HepG2 (cell line): ENCODE data around the gene IQCC. TPM values are rescaled to one million over a fixed set of nuclear protein-coding genes. Genes with fewer than 3 reads are reported as not detected.
A peak's percentile ranks its signal among the peaks of the same experiment; 100 is the strongest.

ENCODE experiments used
- ARNT ChIP-seq: fragments of 450-650 bp; IDR thresholded peaks from 2 replicates; pipeline ENCODE4 v1.6.1; 2017
- DZIP1 ChIP-seq: sonication (generic); formaldehyde crosslinking; IDR thresholded peaks from 2 replicates; pipeline ENCODE4 v1.5.0; 2020; ENCODE audit warnings: mild to moderate bottlenecking, missing genetic modification reagents
- E2F1 ChIP-seq: sonication (generic); formaldehyde crosslinking; IDR thresholded peaks from 2 replicates; pipeline ENCODE4 v1.5.0; 2020; ENCODE audit warnings: missing genetic modification reagents
- EP300 ChIP-seq, 3 experiments: sonication (generic) in 1 of 3; formaldehyde crosslinking in 1 of 3; IDR thresholded peaks; 2 replicates each; pipeline versions ENCODE4 v1.5.1 to v1.6.1; 2011 to 2020; ENCODE audit warnings: low read depth in 2 of 3, low read length in 2 of 3, borderline replicate concordance in 1 of 3, improper control_type of control experiment in 1 of 3, mild to moderate bottlenecking in 1 of 3, missing genetic modification reagents in 1 of 3, moderate library complexity in 1 of 3
- FIP1L1 ChIP-seq: fragments of 200-400 bp; formaldehyde crosslinking; IDR thresholded peaks from 2 replicates; pipeline ENCODE4 v1.6.1; 2018; ENCODE audit warnings: low read depth, mild to moderate bottlenecking, low read length, moderate library complexity, borderline replicate concordance; ENCODE audit not compliant: insufficient read depth
- FOXO1 ChIP-seq: sonication (generic); formaldehyde crosslinking; IDR thresholded peaks from 2 replicates; pipeline ENCODE4 v1.4.0; 2020; ENCODE audit warnings: missing genetic modification reagents
- GLI4 ChIP-seq: sonication (generic); formaldehyde crosslinking; IDR thresholded peaks from 2 replicates; pipeline ENCODE4 v1.5.1; 2020; ENCODE audit warnings: missing genetic modification reagents, mild to moderate bottlenecking, moderate library complexity, borderline replicate concordance
- IRX3 ChIP-seq: sonication (generic); formaldehyde crosslinking; IDR thresholded peaks from 2 replicates; pipeline ENCODE4 v1.8.1; 2023; ENCODE audit warnings: mild to moderate bottlenecking, low read depth, missing genetic modification reagents, borderline replicate concordance
- MAFG ChIP-seq: sonication (generic); formaldehyde crosslinking; IDR thresholded peaks from 2 replicates; pipeline ENCODE4 v1.5.1; 2020; ENCODE audit warnings: mild to moderate bottlenecking, missing genetic modification reagents
- RAD21 ChIP-seq: fragments of 450-650 bp; formaldehyde crosslinking; IDR thresholded peaks from 2 replicates; pipeline ENCODE4 v1.5.0; 2020; ENCODE audit warnings: mild to moderate bottlenecking
- SALL1 ChIP-seq: sonication (generic); formaldehyde crosslinking; IDR thresholded peaks from 2 replicates; pipeline ENCODE4 v1.8.0; 2022; ENCODE audit warnings: mild to moderate bottlenecking, missing genetic modification reagents
- SAP130 ChIP-seq: IDR thresholded peaks from 2 replicates; pipeline ENCODE4 v1.6.1; 2016; ENCODE audit warnings: low read depth
- ZBTB1 ChIP-seq: sonication (generic); formaldehyde crosslinking; IDR thresholded peaks from 2 replicates; pipeline ENCODE4 v1.4.0; 2020; ENCODE audit warnings: missing genetic modification reagents, borderline replicate concordance
- ZBTB3 ChIP-seq: sonication (generic); formaldehyde crosslinking; IDR thresholded peaks from 2 replicates; pipeline ENCODE4 v1.4.0; 2020; ENCODE audit warnings: low read depth, mild to moderate bottlenecking, moderate library complexity, missing genetic modification reagents, borderline replicate concordance
- ZNF142 ChIP-seq: sonication (generic); formaldehyde crosslinking; IDR thresholded peaks from 2 replicates; pipeline ENCODE4 v1.4.0; 2020; ENCODE audit warnings: missing genetic modification reagents
- ZNF572 ChIP-seq: sonication (generic); formaldehyde crosslinking; IDR thresholded peaks from 2 replicates; pipeline ENCODE4 v1.5.1; 2020; ENCODE audit warnings: mild to moderate bottlenecking, missing genetic modification reagents
- polyA plus RNA-seq, 8 experiments: library from polyadenylated mRNA; depleted of rRNA in 3 of 8; stranded (reverse) in 7 of 8; unstranded in 1 of 8; fragments of >200 nt; fragmentation: Illumina TruSeq in 4 of 8; extraction: Trizol in 4 of 8; gene quantifications; 2 replicates each; pipeline versions ENCODE4 v1.2.1 to v1.2.3, GENCODE V29; 2011 to 2016; ENCODE audit warnings: low read depth in 4 of 8, missing spikeins in 1 of 8, mixed read lengths in 1 of 8; ENCODE audit not compliant: insufficient read depth in 1 of 8
- total RNA-seq, 5 experiments: library from RNA; depleted of rRNA; stranded (reverse); fragments of >200 nt; fragmentation: Illumina TruSeq; extraction: Trizol; gene quantifications; 2 replicates each; pipeline ENCODE4 v1.2.3, GENCODE V29; 2016; ENCODE audit warnings: low read depth in 1 of 5
- TF ChIP-seq, protein P1 (sequence below): sonication (generic); formaldehyde crosslinking; IDR thresholded peaks from 2 replicates; pipeline ENCODE4 v1.4.0; 2020; ENCODE audit warnings: mild to moderate bottlenecking, missing genetic modification reagents

Gene IQCC
- total and polyA plus RNA-seq, 2 of the 13 experiments (the other 11 are each of a cell fraction or from before 2014, with no cell fraction given) = 1.7 to 3.0 TPM

DNA sequence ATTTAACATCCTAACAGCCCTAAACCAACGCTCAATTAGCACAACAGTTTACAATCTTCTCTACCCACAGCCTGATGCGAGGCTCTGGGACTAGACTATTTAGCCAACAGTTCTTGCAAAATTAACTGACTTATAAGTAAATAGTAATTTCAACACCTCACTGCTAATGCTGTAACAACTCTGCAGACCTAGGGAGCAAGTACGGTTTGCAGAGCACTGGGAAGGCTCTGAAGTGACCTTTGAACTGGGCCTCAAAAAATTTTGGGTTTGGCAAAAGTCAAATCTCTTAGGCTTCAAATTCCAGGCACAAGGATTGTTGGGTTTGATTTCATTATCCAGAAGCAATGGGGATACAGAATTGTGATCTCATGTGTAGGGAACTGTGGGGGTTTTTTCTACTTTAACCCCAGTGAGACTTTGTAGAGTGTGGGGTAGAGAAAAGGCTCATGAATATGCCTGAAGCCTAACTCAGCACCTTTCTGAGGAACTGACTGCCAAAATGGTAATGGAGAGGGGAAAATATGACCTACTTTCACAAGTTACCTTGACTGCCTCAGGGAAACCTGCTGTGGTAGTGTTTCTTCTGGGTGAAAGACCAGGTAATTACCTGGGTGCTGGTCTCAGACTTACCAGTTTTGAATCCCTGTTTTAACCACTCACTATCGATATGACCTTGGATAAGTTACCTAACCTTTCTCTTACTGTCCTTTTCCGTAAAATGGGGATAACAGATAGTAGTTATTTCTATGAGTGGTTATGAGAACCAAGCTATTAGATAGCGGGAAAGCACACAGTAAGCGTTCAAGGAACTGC is 26.9 kb upstream of the IQCC start (continued):
- TF ChIP-seq E2F1 (CRISPR knock-in tag) (no peak), ARNT (no peak), EP300 (IDR thresholded peaks at IDR 0.05; ENCODE audit: low read depth in 2 of 2, low read length in 2 of 2) (peak; percentile 75 to 77; a peak in 3 of 4 replicates), EP300 (CRISPR knock-in tag; IDR thresholded peaks at IDR 0.05; ENCODE audit: borderline replicate concordance) (peak; percentile 50; the same call in 1 of the 2 replicates), ZNF142 (CRISPR knock-in tag) (no peak), GLI4 (CRISPR knock-in tag) (no peak), SAP130 (CRISPR knock-in tag) (peak; percentile 57), ZBTB3 (no peak), ZBTB1 (CRISPR knock-in tag) (no peak), MAFG (CRISPR knock-in tag) (no peak), IRX3 (CRISPR knock-in tag) (no peak), ZNF572 (CRISPR knock-in tag) (no peak), RAD21 (CRISPR knock-in tag) (no peak), SALL1 (CRISPR knock-in tag) (peak; percentile 41; the same call in 1 of the 2 replicates), FOXO1 (peak; percentile 44; the same call in 1 of the 2 replicates), FIP1L1 (no peak), DZIP1 (CRISPR knock-in tag) (no peak)
- TF ChIP-seq, protein P1, sequence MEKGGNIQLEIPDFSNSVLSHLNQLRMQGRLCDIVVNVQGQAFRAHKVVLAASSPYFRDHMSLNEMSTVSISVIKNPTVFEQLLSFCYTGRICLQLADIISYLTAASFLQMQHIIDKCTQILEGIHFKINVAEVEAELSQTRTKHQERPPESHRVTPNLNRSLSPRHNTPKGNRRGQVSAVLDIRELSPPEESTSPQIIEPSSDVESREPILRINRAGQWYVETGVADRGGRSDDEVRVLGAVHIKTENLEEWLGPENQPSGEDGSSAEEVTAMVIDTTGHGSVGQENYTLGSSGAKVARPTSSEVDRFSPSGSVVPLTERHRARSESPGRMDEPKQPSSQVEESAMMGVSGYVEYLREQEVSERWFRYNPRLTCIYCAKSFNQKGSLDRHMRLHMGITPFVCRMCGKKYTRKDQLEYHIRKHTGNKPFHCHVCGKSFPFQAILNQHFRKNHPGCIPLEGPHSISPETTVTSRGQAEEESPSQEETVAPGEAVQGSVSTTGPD (CRISPR knock-in tag) = peak; percentile 15; the same call in 1 of the 2 replicates
